Measurements from ENCODE around the gene CATSPER3.
"Not testable (repeated sequence)": the region's sequence is repeated elsewhere in the genome, so short reads cannot be mapped to it uniquely, and the experiment has no call there.

Gene CATSPER3

DNA sequence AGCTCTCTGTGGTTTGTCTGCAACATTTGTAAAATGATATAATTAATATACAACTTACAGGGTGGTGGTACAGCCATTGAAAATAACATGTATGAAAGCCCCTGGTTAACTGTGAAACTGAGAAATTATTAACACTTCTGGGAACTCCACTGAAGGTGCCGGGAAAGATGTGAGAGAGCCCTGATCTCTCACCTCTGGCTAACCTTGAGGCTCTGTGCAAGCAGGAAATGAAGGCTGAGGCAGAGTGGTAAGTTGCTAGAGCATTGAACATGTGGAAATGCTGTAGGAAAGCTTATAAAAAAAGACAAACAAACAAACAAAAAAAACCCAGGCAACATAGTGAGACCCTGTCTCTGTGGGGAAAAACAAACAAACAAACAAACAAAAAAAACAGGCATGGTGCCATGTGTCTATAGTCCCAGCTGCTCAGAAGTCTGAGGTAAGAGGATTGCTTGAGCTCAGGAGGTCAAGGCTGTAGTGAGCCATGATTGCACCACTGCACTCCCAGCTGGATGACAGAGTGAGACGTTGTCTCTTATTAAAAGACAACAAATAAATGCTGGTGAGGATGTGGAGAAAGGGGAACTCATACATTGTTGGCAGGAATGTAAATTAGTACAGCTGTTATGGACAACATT, 7.5 kb downstream of the CATSPER3 start:
- DNase-seq (ENCODE audit: low read depth): peak; percentile 62

GRCh38 chr5:134975843-134976242, 8.1 kb downstream of the CATSPER3 start:
- no peak for DNase-seq (ENCODE audit: low read depth)

DNA sequence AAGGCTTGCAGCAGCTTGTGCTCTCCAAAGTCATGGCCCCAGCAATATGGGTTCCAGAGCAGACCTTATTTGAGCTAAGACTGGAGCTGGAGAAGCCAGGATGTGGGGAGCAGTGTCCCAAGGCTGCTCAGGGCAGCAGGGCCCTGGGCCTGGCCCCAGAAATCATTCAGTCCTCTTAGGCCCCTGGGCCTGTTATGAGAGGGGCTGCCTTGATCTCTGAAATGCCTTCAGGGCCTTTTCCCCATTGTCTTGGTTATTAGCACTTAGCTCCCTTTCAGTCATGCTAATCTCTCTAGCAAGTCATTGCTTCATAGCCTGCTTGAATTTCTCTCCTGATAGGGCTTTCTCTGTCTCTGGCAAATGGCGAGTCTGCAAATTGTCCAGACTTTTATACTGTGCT, 9.1 kb downstream of the CATSPER3 start:
- DNase-seq (ENCODE audit: low read depth): no peak

GRCh38 chr5:134979416-134979815, 11.7 kb downstream of the CATSPER3 start:
- no peak for DNase-seq (ENCODE audit: low read depth)

DNA sequence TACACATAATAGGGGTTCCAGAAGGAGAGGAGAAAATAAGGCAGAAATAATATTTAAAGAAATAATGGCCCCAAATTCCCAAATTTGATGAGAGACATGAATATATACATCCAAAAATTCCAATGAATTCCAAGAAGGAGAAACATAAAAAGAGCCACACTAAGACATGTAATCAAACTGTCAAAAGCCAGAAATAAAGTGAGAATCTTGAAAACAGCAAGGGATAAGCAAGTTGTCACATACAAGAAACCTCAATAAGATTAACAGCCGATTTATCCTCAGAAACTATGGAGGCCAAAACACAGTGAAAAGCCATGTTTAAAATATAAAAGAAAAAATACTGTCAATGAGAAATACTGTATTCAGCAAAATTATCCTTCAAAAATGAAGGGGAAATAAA, 14.5 kb downstream of the CATSPER3 start:
- peak; percentile 23 for DNase-seq (ENCODE audit: low read depth)

DNA sequence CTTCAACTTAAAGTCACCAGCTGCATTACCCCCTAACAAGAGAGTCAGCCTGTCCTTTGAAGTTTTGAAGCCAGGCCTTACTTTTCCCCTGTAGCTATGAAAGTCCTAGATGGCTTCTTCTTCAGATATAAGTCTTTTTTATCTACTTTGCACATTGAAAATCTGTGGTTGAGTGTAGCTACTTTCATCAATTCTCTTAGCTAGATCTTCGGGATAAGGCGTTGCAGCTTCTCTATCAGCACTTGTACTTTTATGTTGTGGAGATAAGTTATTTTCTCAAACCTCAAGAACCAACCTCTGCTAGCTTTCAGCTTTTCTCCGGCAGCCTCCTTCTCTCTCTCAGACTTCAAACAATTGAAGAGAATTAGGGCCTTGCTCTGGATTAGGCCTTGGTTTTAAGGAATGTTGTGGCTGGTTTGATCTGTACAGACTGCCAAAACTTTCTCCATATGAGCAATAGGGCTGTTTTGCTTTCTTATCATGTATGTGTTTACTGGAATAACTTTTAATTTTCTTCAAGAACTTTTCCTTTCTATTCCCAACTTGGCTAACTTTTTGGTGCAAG, 21.6 kb downstream of the CATSPER3 start:
- DNase-seq (ENCODE audit: low read depth): peak; percentile 89

DNA sequence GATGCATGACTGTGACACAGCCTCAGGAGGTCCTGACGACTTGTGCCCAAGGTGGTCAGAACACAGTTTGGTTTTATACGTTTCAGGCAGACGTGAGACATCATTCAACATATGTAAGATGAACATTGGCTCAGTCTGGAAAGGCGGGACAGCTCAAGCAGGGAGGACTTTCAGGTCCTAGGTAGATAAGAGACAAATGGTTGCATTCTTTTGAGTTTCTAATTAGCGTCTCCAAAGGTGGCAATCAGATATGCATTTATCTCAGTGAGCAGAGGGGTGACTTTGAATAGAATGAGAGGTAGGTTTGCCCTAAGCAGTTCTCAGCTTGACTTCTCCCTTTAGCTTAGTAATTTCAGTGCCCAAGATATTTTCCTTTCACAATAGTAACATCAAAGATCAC, 22.5 kb downstream of the CATSPER3 start:
- not testable (repeated sequence) for DNase-seq (ENCODE audit: low read depth)

DNA sequence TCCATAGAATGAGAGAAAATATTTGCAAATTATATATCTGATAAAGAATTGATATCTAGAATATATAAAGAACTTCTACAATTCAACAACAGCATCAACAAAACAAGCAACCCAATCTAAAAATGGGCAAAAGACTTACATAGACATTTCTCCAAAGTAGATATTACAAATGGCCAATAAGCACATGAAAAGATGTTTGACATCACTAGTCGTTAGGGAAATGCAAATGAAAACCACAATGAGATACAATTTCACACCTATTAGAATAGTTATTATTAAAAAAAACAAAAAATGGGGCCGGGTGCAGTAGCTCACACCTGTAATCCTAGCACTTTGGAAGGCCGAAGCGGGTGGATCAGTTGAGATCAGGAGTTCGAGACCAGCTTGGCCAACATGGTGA, 24.4 kb downstream of the CATSPER3 start:
- DNase-seq (ENCODE audit: low read depth): no peak

DNA sequence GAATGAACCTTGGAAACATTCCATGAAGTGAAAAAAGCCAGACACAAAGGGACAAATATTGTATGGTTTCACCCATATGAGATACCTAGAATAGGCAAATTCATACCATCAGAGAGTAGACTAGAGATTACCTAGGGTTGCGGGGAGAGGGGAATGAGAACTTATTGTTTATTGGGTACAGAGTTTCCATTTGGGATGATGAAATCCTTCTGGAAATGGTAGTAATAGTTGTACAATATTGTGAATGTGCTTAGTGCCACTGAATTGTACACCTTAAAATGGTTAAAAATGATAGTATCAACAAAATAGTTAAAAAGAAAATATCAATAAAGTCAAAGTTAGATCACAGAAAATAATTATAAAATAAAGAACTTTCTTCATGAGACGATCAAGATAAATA, 25.5 kb downstream of the CATSPER3 start:
- DNase-seq (ENCODE audit: low read depth): no peak

- DNase-seq (ENCODE audit: low read depth): no peak
Observed at GRCh38 chr5:134994560-134995156, 27.0 kb downstream of the CATSPER3 start.

GRCh38 chr5:134995850-134996402, 28.2 kb downstream of the CATSPER3 start:
- DNase-seq (ENCODE audit: low read depth): no peak

DNA sequence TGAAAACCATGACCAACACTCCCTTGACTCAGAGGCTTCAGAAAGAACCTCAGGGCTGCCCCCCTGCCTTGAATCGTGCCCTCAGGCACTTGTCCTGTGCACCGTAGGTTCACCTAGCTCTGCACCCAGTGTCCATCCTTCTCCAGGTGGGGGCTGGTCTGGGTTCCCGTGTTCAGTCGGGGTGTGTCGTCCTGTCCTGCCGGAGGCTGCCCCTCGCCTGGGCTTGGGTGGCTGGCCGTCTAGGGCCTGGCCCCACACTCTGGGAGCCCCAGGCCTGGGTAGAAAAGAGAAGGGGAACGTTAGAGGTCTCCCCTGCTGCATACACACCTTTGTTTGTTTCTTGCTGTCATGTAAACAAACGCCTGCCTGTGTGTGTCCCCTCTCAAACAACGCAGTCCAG, 29.3 kb downstream of the CATSPER3 start:
- no peak for DNase-seq (ENCODE audit: low read depth)

DNA sequence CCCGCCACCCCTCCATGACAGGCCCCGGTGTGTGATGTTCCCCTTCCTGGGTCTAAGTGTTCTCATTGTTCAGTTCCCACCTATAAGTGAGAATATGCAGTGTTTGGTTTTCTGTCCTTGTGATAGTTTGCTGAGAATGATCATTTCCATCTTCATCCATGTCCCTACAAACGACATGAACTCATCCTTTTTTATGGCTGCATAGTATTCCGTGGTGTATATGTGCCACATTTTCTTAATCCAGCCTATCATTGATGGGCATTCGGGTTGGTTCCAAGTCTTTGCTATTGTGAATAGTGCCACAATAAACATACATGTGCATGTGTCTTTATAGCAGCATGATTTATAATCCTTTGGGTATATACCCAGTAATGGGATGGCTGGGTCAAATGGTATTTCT, 30.4 kb downstream of the CATSPER3 start:
- DNase-seq (ENCODE audit: low read depth): not testable (repeated sequence)

DNA sequence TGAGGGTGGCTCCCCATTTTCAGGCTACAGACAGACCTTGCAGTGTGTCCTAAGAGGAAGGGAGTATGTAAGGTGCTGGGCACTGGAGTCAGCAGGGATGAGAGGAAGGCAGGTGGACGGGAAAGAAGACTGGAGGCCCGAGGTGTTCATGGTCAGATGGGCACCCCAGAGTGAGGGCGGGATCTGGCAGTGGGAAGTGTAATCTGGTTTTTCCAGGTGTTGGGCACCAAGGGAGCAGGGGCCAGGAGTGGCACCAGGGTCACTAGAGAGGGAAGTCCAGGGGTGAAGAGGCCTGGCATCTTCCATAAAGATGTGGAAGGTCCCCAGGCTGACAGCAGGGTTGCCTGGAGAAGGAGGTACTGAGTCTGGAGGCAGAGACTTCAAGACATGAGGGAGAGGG, 36.7 kb downstream of the CATSPER3 start:
- no peak for DNase-seq (ENCODE audit: low read depth)

GRCh38 chr5:135005076-135005475, 37.4 kb downstream of the CATSPER3 start:
- DNase-seq (ENCODE audit: low read depth): no peak

DNA sequence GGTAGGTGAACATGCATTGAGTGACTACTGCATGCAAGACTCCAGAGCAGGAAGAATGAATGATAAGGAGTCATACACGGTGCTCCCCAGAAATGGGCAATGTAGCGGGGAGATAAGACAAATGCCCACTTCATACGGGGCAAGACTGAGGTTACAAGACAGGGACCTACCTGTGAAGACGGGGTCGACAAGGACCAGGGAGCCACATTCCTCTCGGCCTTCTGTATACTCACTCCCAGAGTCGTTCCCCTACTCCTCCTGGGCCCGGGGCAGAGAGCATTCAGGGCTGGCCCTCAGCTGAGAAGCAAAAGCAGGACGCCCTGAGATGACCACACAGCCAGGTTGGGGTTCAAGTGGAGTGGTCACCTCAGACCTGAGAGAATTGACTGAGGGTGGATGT, 39.6 kb downstream of the CATSPER3 start:
- no peak for DNase-seq (ENCODE audit: low read depth)

- DNase-seq (ENCODE audit: low read depth): no peak
Observed at GRCh38 chr5:135007749-135008363, 40.1 kb downstream of the CATSPER3 start.

DNA sequence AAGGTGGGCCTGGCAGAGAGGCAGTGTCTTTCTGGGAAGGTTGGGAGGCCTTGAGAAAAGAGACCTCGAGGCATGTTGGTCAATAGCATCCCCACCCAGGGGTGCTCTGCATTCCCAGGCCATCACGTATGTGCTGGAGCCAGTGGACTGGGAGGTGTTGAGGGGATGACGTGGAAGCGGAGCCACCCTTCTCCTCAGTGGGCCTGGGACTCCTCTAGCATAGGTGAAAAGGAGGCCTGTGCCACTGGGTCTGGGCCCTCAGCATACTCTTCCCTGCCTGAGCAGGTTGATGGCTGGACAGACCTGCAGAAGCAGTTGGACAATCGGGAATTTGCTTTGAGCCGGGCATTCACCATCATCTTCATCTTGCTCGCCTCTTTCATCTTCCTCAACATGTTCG, 40.8 kb downstream of the CATSPER3 start:
- no peak for DNase-seq (ENCODE audit: low read depth)

- DNase-seq (ENCODE audit: low read depth): no peak
Observed at GRCh38 chr5:135008981-135009735, 41.5 kb downstream of the CATSPER3 start.

DNA sequence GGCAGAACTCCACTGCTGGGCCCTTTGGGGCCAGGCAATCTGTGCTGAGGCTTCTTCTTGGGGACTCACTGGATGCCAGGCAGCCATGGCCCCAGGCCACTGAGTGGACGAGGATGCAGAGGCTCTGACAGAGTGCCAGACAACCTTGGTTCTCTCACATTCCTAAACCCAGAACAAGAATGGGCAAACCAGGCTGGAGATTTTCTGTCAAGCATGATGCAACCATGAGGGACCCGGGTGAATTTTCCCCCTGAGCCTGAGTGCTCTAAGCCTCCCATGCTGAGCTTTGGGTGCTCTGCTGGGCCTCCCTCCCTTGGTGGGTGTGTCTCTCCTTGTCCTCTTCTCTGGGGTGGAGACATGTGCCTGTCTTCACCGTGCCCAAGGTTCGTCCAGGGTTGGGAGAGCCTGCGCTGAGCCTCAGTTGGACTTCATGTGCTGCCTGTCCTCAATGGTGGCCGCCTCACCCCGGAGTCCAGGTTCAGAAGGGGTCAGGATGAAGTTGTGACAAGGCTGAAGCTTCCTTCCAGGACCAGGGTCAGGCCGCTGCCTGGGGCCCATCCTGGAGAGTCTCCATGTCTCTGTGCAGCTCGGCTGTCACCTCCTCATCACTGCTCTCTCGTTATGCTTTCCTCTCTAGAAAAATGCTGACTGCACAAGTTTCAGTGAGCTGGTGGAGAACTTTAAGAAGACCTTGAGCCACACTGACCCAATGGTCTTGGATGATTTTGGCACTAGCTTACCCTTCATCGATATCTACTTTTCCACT, 42.2 kb downstream of the CATSPER3 start:
- DNase-seq (ENCODE audit: low read depth): no peak

DNA sequence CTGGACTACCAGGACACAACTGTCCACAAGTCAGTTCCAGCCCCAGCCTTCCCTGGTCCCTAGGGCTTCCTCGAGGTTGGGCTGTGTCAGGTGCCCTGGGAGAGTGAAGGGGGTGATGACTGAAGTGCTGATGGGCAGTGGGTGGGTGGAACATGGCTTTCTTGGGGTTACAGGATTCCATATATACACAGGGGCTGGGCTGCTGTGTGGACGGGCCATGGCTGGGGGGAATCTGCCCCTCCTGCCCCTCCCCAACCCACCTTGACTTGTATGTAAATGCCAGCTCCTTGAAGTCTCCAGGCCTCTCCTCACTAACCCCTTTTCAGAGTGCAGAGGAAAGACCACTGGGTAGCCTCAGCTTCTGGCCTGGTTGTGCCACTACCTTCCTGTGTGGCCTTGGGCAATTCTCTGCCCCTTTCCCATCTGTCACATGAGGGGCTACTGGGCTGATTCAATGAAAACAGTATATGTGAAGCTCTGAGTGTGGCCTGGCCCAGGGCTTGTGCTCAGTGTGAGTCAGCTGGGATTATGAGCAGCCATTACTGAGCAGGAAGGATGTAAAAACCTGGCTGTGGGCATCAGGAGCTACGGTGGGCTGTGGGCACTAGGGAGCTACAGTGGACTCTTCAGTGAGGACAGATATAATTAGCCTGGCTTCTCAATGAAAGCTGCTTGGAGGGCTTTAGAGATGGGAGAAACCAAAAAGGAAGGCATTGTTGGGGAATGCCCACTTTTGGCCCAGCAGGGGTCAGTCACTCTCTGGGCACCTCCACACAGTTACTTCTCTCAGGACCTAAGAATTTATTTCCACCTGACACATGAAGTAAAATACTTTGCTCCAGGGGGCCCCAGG, 43.0 kb downstream of the CATSPER3 start:
- DNase-seq (ENCODE audit: low read depth): no peak

Measured in amniotic epithelial cell (primary cell).